ENCODE data around the gene PACSIN1. TPM values are rescaled to one million over a fixed set of nuclear protein-coding genes. Genes with fewer than 3 reads are reported as not detected.

The PACSIN1 gene
- total and polyA plus RNA-seq, 2 donors (not counting 3 experiments of a cell fraction or from before 2014, with no cell fraction given) = 0.03 TPM; not detected in 1

GRCh38 chr6:34494973-34495372, 29.1 kb downstream of the PACSIN1 start:
- H3K4me3 ChIP-seq (replicated peaks in 1 of 3; ENCODE audit: insufficient read depth in 1 of 3, low read depth in 1 of 3, low read length in 3 of 3) = no peak overlapping the region
- no peaks in the 10 kb centered on the region for H3K36me3 ChIP-seq (ENCODE audit: control insufficient read depth in 2 of 2, extremely low read depth in 1 of 2, insufficient read depth in 2 of 2, low read length in 2 of 2)
- peaks cover 0 to 7% of the 10 kb centered on the region in 2 experiments for H3K27me3 ChIP-seq (ENCODE audit: control insufficient read depth in 2 of 2, insufficient read depth in 2 of 2, low read length in 2 of 2)
- ChIA-PET CTCF (interaction anchor here (1.9 kb wide), 1 partner anchor 8 kb away, joined by 5 read pairs; no protein-coding TSS in a partner anchor), POLR2A (no interaction called here)
- H3K4me1 ChIP-seq (ENCODE audit: control insufficient read depth, extremely low read depth, insufficient read depth, low read length) = no peaks in the 10 kb centered on the region
- H3K79me2 ChIP-seq (ENCODE audit: control insufficient read depth, insufficient read depth, low read length) = no peaks in the 10 kb centered on the region
- no peak for FAIRE-seq
- H3K9me1 ChIP-seq (replicated peaks; ENCODE audit: control insufficient read depth, extremely low read depth, insufficient read depth, low read length) = no peaks in the 10 kb centered on the region
- no peak overlapping the region for H3K4me2 ChIP-seq (ENCODE audit: insufficient read depth, low read length)
- no peak overlapping the region for H3K27ac ChIP-seq (ENCODE audit: insufficient read depth, low read depth, low read length)
- no TSS peak for BruUV-seq (replicated peaks)
- H3K9ac ChIP-seq (replicated peaks; ENCODE audit: extremely low read depth, insufficient read depth, low read length) = no peak overlapping the region
- DNase-seq (ENCODE audit: low read depth, low spot score) = no peak
- TF ChIP-seq POLR2A (IDR thresholded peaks at IDR 0.05; ENCODE audit: low read depth, low read length) (no peak), JUN (IDR thresholded peaks at IDR 0.05; ENCODE audit: borderline replicate concordance, insufficient read depth, insufficient read length, low read depth) (no peak), FOS (IDR thresholded peaks at IDR 0.05; ENCODE audit: borderline replicate concordance, insufficient read depth, low read length) (no peak), GATA2 (IDR thresholded peaks at IDR 0.05; ENCODE audit: insufficient read depth, insufficient read length, low read depth, low read length) (no peak), POLR2AphosphoS5 (IDR thresholded peaks at IDR 0.05; ENCODE audit: insufficient read depth, low read depth, low read length) (no peak), MYC (IDR thresholded peaks at IDR 0.05; ENCODE audit: low read depth, low read length) (no peak), EZH2 (IDR thresholded peaks at IDR 0.05; ENCODE audit: borderline replicate concordance, low read depth, low read length, severe bottlenecking) (no peak)
- TF ChIP-seq, protein P1, sequence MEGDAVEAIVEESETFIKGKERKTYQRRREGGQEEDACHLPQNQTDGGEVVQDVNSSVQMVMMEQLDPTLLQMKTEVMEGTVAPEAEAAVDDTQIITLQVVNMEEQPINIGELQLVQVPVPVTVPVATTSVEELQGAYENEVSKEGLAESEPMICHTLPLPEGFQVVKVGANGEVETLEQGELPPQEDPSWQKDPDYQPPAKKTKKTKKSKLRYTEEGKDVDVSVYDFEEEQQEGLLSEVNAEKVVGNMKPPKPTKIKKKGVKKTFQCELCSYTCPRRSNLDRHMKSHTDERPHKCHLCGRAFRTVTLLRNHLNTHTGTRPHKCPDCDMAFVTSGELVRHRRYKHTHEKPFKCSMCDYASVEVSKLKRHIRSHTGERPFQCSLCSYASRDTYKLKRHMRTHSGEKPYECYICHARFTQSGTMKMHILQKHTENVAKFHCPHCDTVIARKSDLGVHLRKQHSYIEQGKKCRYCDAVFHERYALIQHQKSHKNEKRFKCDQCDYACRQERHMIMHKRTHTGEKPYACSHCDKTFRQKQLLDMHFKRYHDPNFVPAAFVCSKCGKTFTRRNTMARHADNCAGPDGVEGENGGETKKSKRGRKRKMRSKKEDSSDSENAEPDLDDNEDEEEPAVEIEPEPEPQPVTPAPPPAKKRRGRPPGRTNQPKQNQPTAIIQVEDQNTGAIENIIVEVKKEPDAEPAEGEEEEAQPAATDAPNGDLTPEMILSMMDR (IDR thresholded peaks at IDR 0.05; ENCODE audit: extremely low read depth in 1 of 2, insufficient read depth in 1 of 2, low read depth in 1 of 2, low read length in 2 of 2) = no peak
- TF ChIP-seq, protein P2, sequence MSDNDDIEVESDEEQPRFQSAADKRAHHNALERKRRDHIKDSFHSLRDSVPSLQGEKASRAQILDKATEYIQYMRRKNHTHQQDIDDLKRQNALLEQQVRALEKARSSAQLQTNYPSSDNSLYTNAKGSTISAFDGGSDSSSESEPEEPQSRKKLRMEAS (IDR thresholded peaks at IDR 0.05; ENCODE audit: insufficient read depth, insufficient read length) = no peak
- H2AFZ ChIP-seq (ENCODE audit: low read depth, low read length) = no peak overlapping the region
- no peaks in the 10 kb centered on the region for H3K9me3 ChIP-seq (replicated peaks; ENCODE audit: control insufficient read depth, insufficient read depth, low read length)
- no peaks in the 10 kb centered on the region for H4K20me1 ChIP-seq (replicated peaks; ENCODE audit: control insufficient read depth, extremely low read depth, insufficient read depth, low read length)
- dilution Hi-C loops (cut with MboI; ENCODE audit: extremely low pct_ligation_motif_present, low sequenced_read_pairs) = no loop called here
- intact Hi-C loops (cut with micrococcal nuclease) = no loop called here

Measured in endothelial cell of umbilical vein (primary cell).